H9 (cell line): Measurements from ENCODE around the gene DYRK3. TPM values are rescaled to one million over a fixed set of nuclear protein-coding genes. Genes with fewer than 3 reads are reported as not detected.
"Not testable (repeated sequence)": the region's sequence is repeated elsewhere in the genome, so short reads cannot be mapped to it uniquely, and the experiment has no call there.

Source experiments
- DNase-seq: peaks from one replicate; pipeline ENCODE4 v3.0.0-alpha.2; 2017
- H2AFZ ChIP-seq: one replicate; pipeline ENCODE4 v1.6.1; 2013; ENCODE audit warnings: mild to moderate bottlenecking, low read length, control low read depth, moderate library complexity
- H2AK5ac ChIP-seq: 2 replicates; pipeline ENCODE4 v1.6.1; 2013; ENCODE audit warnings: low read length, control low read depth, mixed read lengths; ENCODE audit not compliant: insufficient read length
- H2BK120ac ChIP-seq: one replicate; pipeline ENCODE4 v1.6.1; 2013; ENCODE audit warnings: low read depth, mild to moderate bottlenecking, low read length, control low read depth, inconsistent platforms; ENCODE audit not compliant: poor library complexity, severe bottlenecking
- H2BK12ac ChIP-seq: 2 replicates; pipeline ENCODE4 v1.6.1; 2013; ENCODE audit warnings: low read length, control low read depth, mixed read lengths, low read depth; ENCODE audit not compliant: insufficient read length
- H2BK15ac ChIP-seq: 2 replicates; pipeline ENCODE4 v1.6.1; 2013; ENCODE audit warnings: low read depth, low read length, control low read depth
- H2BK20ac ChIP-seq: one replicate; pipeline ENCODE4 v1.6.1; 2013; ENCODE audit warnings: low read depth, mild to moderate bottlenecking, low read length, control low read depth, inconsistent platforms; ENCODE audit not compliant: poor library complexity, severe bottlenecking
- H2BK5ac ChIP-seq: 2 replicates; pipeline ENCODE4 v1.6.1; 2013; ENCODE audit warnings: low read length, control low read depth, mixed read lengths; ENCODE audit not compliant: insufficient read length
- H3K14ac ChIP-seq: 2 replicates; pipeline ENCODE4 v1.6.1; 2013; ENCODE audit warnings: low read length, control low read depth; ENCODE audit not compliant: insufficient read depth
- H3K18ac ChIP-seq: 2 replicates; pipeline ENCODE4 v1.6.1; 2013; ENCODE audit warnings: low read depth, mild to moderate bottlenecking, mixed read lengths, low read length, control low read depth; ENCODE audit not compliant: insufficient read length
- H3K23ac ChIP-seq: 2 replicates; pipeline ENCODE4 v1.6.1; 2013; ENCODE audit warnings: low read length, control low read depth, mixed read lengths, low read depth; ENCODE audit not compliant: insufficient read length
- H3K23me2 ChIP-seq: 2 replicates; pipeline ENCODE4 v1.6.1; 2013; ENCODE audit warnings: low read depth, mild to moderate bottlenecking, mixed read lengths, low read length, control low read depth; ENCODE audit not compliant: insufficient read length, poor library complexity, severe bottlenecking
- H3K27ac ChIP-seq: 2 replicates; pipeline ENCODE4 v1.5.1; 2013; ENCODE audit warnings: low read length, control low read depth, mixed read lengths, low read depth; ENCODE audit not compliant: insufficient read length
- H3K27me3 ChIP-seq: 2 replicates; pipeline ENCODE4 v1.6.1; 2013; ENCODE audit warnings: low read length, control low read depth, inconsistent platforms; ENCODE audit not compliant: insufficient read depth
- H3K4ac ChIP-seq: 2 replicates; pipeline ENCODE4 v1.6.1; 2013; ENCODE audit warnings: low read depth, mild to moderate bottlenecking, control low read depth, inconsistent platforms, low read length, moderate library complexity
- H3K4me1 ChIP-seq: 2 replicates; pipeline ENCODE4 v1.6.1; 2013; ENCODE audit warnings: low read length, control low read depth, inconsistent platforms; ENCODE audit not compliant: insufficient read depth
- H3K4me2 ChIP-seq: 2 replicates; pipeline ENCODE4 v1.6.1; 2013; ENCODE audit warnings: low read length, control low read depth, mixed read lengths; ENCODE audit not compliant: insufficient read length, insufficient read depth
- H3K56ac ChIP-seq: 2 replicates; pipeline ENCODE4 v1.6.1; 2013; ENCODE audit warnings: low read depth, mild to moderate bottlenecking, mixed read lengths, low read length, control low read depth; ENCODE audit not compliant: insufficient read length
- H3K79me1 ChIP-seq: 2 replicates; pipeline ENCODE4 v1.6.1; 2013; ENCODE audit warnings: low read depth, mild to moderate bottlenecking, moderate library complexity, low read length, control low read depth, inconsistent platforms; ENCODE audit not compliant: insufficient read depth, poor library complexity, severe bottlenecking
- H3K79me2 ChIP-seq: 2 replicates; pipeline ENCODE4 v1.6.1; 2013; ENCODE audit warnings: low read length, control low read depth, inconsistent platforms; ENCODE audit not compliant: insufficient read depth
- H3K9ac ChIP-seq: 2 replicates; pipeline ENCODE4 v1.6.1; 2013; ENCODE audit warnings: low read length, control low read depth, mixed read lengths; ENCODE audit not compliant: insufficient read length; ENCODE audit errors: extremely low read depth
- H3K9me3 ChIP-seq: one replicate; pipeline ENCODE4 v1.6.1; 2013; ENCODE audit warnings: low read depth, low read length, inconsistent platforms; ENCODE audit not compliant: control insufficient read depth
- H3T11ph ChIP-seq: one replicate; pipeline ENCODE4 v1.6.1; 2013; ENCODE audit warnings: mild to moderate bottlenecking, low read length, control low read depth, inconsistent platforms
- H4K20me1 ChIP-seq: one replicate; pipeline ENCODE4 v1.6.1; 2013; ENCODE audit not compliant: control insufficient read depth, insufficient read length, insufficient read depth
- H4K5ac ChIP-seq: 2 replicates; pipeline ENCODE4 v1.6.1; 2013; ENCODE audit warnings: low read depth, mild to moderate bottlenecking, mixed read lengths, low read length, control low read depth; ENCODE audit not compliant: insufficient read length
- H4K8ac ChIP-seq: replicated peaks from 2 replicates; pipeline ENCODE4 v1.6.1; 2013; ENCODE audit warnings: low read length, control low read depth, mixed read lengths, low read depth; ENCODE audit not compliant: insufficient read length
- H4K91ac ChIP-seq: 2 replicates; pipeline ENCODE4 v1.6.1; 2013; ENCODE audit warnings: low read depth, mild to moderate bottlenecking, moderate library complexity, mixed read lengths, low read length, control low read depth; ENCODE audit not compliant: insufficient read length
- H3K27ac Mint-ChIP-seq, 3 experiments: 2 replicates in 2 of 3; 3 replicates in 1 of 3; pipeline ENCODE4 v1.8.0; 2020 to 2021; ENCODE audit warnings: mixed read lengths in 3 of 3, mild to moderate bottlenecking in 1 of 3, moderate library complexity in 1 of 3
- H3K27me3 Mint-ChIP-seq: 2 replicates; pipeline ENCODE4 v1.8.0; 2021; ENCODE audit warnings: low read depth, mild to moderate bottlenecking, moderate library complexity, mixed read lengths
- H3K36me3 Mint-ChIP-seq, 3 experiments: 2 replicates in 2 of 3; 3 replicates in 1 of 3; pipeline ENCODE4 v1.8.0; 2020 to 2021; ENCODE audit warnings: low read depth in 3 of 3, mixed read lengths in 3 of 3; ENCODE audit not compliant: insufficient read depth in 1 of 3
- H3K4me1 Mint-ChIP-seq, 2 experiments: 2 replicates each; pipeline ENCODE4 v1.8.0; 2020; ENCODE audit warnings: mixed read lengths in 2 of 2
- H3K4me3 Mint-ChIP-seq, 2 experiments: 2 replicates in 1 of 2; 3 replicates in 1 of 2; pipeline ENCODE4 v1.8.0; 2020 to 2021; ENCODE audit warnings: mild to moderate bottlenecking in 2 of 2, mixed read lengths in 2 of 2, moderate library complexity in 1 of 2
- H3K9me3 Mint-ChIP-seq, 2 experiments: 2 replicates in 1 of 2; 3 replicates in 1 of 2; pipeline ENCODE4 v1.8.0; 2020; ENCODE audit warnings: mild to moderate bottlenecking in 2 of 2, mixed read lengths in 2 of 2, moderate library complexity in 1 of 2
- CTCF ChIP-seq: fragments of 200-600 bp; sonication (generic); conservative IDR thresholded peaks from 3 replicates; pipeline ENCODE4 v1.8.0; 2021; ENCODE audit warnings: antibody characterized with exemption, mild to moderate bottlenecking
- WGBS: extraction: QIAGEN DNeasy Blood & Tissue Kit; methylation state at CpG from one replicate; pipeline ENCODE4 v1.1.7; 2013; ENCODE audit warnings: missing lambda C conversion rate, low lambda C conversion rate, mixed read lengths; ENCODE audit not compliant: insufficient read length; ENCODE audit errors: extremely low coverage; 5-methylcytosine and 5-hydroxymethylcytosine counted together
- total RNA-seq: library from RNA; stranded (reverse); gene quantifications from 2 replicates; pipeline ENCODE4 v1.2.1, GENCODE V29; 2021

DYRK3 gene
- total RNA-seq, 1 experiment from 2014 or later: 4.7 TPM

DNA sequence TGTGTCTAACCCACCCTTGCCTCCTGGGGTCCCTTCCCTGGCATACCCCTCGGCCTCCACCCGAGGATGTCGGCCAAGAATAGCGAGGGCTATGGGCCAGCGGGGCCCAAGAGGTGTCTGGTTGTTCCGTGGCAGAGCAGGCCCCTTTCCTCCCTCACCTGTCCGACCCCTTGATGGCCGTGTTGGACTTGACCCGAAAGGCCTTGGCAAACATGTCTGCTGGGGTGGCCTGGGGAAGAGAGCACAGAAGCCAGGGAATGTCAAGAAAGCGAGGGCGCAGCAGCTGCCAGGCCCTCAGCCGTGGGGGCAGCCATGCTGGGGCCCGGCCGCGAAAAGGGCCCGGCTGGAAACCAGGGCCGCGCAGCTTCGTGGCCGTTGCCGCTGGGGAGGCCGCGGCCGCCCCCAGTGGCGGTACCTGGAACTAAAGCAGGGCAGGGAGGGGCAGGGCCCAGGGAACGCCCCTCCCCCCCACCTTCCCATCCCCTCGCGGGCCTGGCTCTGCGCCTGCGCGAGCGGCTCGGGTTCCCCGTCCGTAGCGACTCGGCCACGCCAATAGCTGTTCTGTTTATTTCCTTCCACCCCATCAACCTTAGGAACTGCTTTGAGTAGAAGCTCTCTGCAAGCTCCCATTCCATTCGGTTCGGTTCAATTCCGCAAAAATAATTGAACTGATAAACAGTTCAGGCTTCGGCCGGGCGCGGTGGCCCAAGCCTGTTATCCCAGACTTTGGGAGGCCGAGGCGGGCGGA lies 23.0 kb upstream of the DYRK3 start, which contains the start of gene EIF2D:
EIF2D (minus strand) TSS at position 337 of the 748 bp plus-strand sequence; CDS start at position 214, 123 bp downstream.
- Histone ChIP-seq H3K79me2 (no peaks in the 10 kb centered on the region), H2BK20ac (no peak within 1 kb of the TSS), H3K56ac (no peak within 1 kb of the TSS), H2AFZ (peak within 1 kb of the TSS; percentile 83), H3K14ac (peak within 1 kb of the TSS; percentile 95), H4K8ac (no peak within 1 kb of the TSS), H2BK15ac (peak within 1 kb of the TSS; percentile 16; the same call in 1 of the 2 replicates), H4K20me1 (no peaks in the 10 kb centered on the region), H3K23me2 (peaks cover 7% of the 10 kb centered on the region), H3K27me3 (no peaks in the 10 kb centered on the region), H3K18ac (peak within 1 kb of the TSS; percentile 92), H2BK5ac (peak within 1 kb of the TSS; percentile 17), H3K4me2 (peak within 1 kb of the TSS; percentile 68), H3K9me3 (no peaks in the 10 kb centered on the region), H2BK12ac (no peak within 1 kb of the TSS), H3K79me1 (no peaks in the 10 kb centered on the region), H3K27ac (peak within 1 kb of the TSS; percentile 70), H3T11ph (no peak within 1 kb of the TSS), H2BK120ac (no peak within 1 kb of the TSS), H3K4me1 (no peaks in the 10 kb centered on the region), H4K91ac (no peak within 1 kb of the TSS), H3K9ac (peak within 1 kb of the TSS; percentile 96), H3K4ac (no peak within 1 kb of the TSS), H3K23ac (no peak within 1 kb of the TSS), H4K5ac (peak within 1 kb of the TSS; percentile 94), H2AK5ac (no peak within 1 kb of the TSS)
- peak; percentile 95 for DNase-seq
- Mint-ChIP-seq H3K4me3 (peak within 1 kb of the TSS; percentile 89 to 97), H3K36me3 (peaks cover 0 to 14% (median 13%) of the 10 kb centered on the region in 3 experiments), H3K4me1 (peaks cover 9 to 12% of the 10 kb centered on the region in 2 experiments), H3K27ac (peak within 1 kb of the TSS; percentile 99), H3K27me3 (peaks cover 12% of the 10 kb centered on the region), H3K9me3 (no peaks in the 10 kb centered on the region)
- peak; percentile 98 for TF ChIP-seq CTCF
- no CpG with 5 or more reads among the region's 48 CpGs for WGBS

- H3K27me3 Mint-ChIP-seq: peaks cover 21% of the 10 kb centered on the region
- H3K27ac ChIP-seq, H3K4me1 ChIP-seq, H4K91ac ChIP-seq, H3T11ph ChIP-seq, H3K14ac ChIP-seq, H3K36me3 Mint-ChIP-seq, H3K4ac ChIP-seq, H2AFZ ChIP-seq, H3K9me3 Mint-ChIP-seq, H3K9ac ChIP-seq, H3K56ac ChIP-seq, H3K23ac ChIP-seq, H2AK5ac ChIP-seq, H4K5ac ChIP-seq, H3K18ac ChIP-seq, H2BK20ac ChIP-seq, H3K9me3 ChIP-seq, H4K20me1 ChIP-seq, DNase-seq, H3K4me3 Mint-ChIP-seq, H2BK12ac ChIP-seq, H3K79me2 ChIP-seq, H3K79me1 ChIP-seq, H3K23me2 ChIP-seq, H2BK120ac ChIP-seq, H3K27me3 ChIP-seq, H3K27ac Mint-ChIP-seq, H3K4me1 Mint-ChIP-seq, H2BK15ac ChIP-seq, H4K8ac ChIP-seq, H2BK5ac ChIP-seq, H3K4me2 ChIP-seq: not testable (repeated sequence)
- WGBS: no CpG with 5 or more reads among the region's 2 CpGs
Observed at GRCh38 chr1:206626396-206626795, 8.9 kb upstream of the DYRK3 start.
